Measurements from ENCODE around the gene LYL1.

LYL1 gene

DNA sequence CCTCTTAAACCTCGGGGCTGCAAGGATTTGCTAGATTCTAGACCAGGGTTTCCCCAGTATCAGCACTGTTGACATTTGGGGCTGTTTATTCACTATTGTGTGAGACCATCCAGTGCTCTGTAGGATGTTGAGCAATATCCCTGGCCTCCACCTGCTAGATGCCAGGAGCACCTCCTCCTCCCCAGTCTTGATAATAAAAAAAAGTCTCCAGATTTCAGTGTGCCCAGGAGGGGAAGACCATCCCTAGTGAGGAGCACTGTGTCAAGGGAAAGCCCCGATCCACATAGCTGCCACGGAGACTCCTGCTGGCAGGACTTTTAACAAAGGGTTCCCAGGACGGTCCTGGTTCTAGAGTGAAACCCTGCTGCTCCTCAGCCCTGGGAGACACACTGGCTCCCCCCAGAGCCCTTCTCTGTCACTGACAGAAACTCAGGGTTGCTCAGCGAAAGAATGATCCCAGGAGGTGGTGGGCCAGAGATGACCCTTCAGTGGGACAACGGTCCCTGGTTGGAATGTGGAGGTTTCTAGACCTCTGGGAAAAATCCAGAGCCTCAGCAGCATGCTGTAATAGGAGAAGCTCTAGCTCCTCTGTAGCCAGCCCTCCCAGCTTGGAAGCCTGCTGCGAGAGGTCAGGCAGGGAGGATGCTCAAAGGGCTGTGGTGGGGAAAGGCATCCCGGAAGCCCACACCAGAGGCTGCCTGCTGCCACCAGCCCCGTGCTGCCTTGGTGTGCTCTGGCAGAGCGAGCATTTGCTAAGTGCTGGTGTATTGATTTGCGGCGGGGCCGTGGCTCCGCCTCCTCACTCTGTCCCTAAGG, 20.3 kb downstream of the LYL1 start:
- peak; percentile 59 for TF ChIP-seq CTCF (IDR thresholded peaks at IDR 0.05; ENCODE audit: low read depth, low read length)
- Histone ChIP-seq H3K27me3 (no peaks in the 10 kb centered on the region), H3K9me3 (no peaks in the 10 kb centered on the region), H3K4me3 (ENCODE audit: low read depth, low read length) (no peak overlapping the region), H3K36me3 (no peaks in the 10 kb centered on the region), H3K4me1 (peaks cover 37% of the 10 kb centered on the region)
- DNase-seq: peak; percentile 80

DNA sequence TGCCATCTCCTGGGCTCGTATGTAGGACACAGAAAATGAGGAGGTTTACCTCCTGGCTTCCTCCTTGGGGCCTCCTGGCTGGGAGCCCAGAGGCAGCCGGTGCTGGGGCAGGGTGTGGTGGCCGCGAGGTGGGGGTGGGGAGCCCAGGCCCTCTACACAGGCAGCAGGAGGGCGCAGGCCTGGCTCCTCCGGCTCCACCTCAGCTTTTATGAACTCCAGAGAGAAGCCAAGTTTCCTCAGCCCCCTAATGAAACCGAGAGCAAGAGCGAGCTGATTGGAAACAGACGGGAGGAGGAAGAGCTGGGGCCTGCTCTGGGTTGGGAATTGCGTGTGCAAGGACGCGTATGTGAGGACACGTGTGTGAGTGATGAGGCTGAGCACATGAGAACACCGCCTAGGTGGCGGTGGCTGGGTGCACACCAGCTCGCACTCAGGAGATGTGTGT, 23.1 kb downstream of the LYL1 start:
- Histone ChIP-seq H3K9me3 (no peaks in the 10 kb centered on the region), H3K27me3 (no peaks in the 10 kb centered on the region), H3K36me3 (no peaks in the 10 kb centered on the region), H3K4me3 (ENCODE audit: low read depth, low read length) (no peak overlapping the region), H3K4me1 (peaks cover 49% of the 10 kb centered on the region)
- DNase-seq: peak; percentile 64
- no peak for TF ChIP-seq CTCF (IDR thresholded peaks at IDR 0.05; ENCODE audit: low read depth, low read length)

- TF ChIP-seq CTCF (IDR thresholded peaks at IDR 0.05; ENCODE audit: low read depth, low read length): no peak
- no peak overlapping the region for H3K4me3 ChIP-seq (ENCODE audit: low read depth, low read length)
- peaks cover 49% of the 10 kb centered on the region for H3K4me1 ChIP-seq
- no peaks in the 10 kb centered on the region for H3K27me3 ChIP-seq
- H3K36me3 ChIP-seq: no peaks in the 10 kb centered on the region
- no peaks in the 10 kb centered on the region for H3K9me3 ChIP-seq
- DNase-seq: peak; percentile 59
These were observed 23.6 kb downstream of the LYL1 start for GRCh38 chr19:13078897-13079541.

- peaks cover 3% of the 10 kb centered on the region; the same call in 1 of the 2 replicates for H3K36me3 ChIP-seq
- H3K4me1 ChIP-seq: peaks cover 49% of the 10 kb centered on the region
- no peak for TF ChIP-seq CTCF (IDR thresholded peaks at IDR 0.05; ENCODE audit: low read depth, low read length)
- H3K27me3 ChIP-seq: no peaks in the 10 kb centered on the region
- H3K4me3 ChIP-seq (ENCODE audit: low read depth, low read length): no peak overlapping the region
- no peaks in the 10 kb centered on the region for H3K9me3 ChIP-seq
- no peak for DNase-seq
These were observed 24.3 kb downstream of the LYL1 start for GRCh38 chr19:13078381-13078780.

GRCh38 chr19:13077240-13077639, 25.4 kb downstream of the LYL1 start:
- Histone ChIP-seq H3K4me3 (ENCODE audit: low read depth, low read length) (no peak overlapping the region), H3K36me3 (peaks cover 3% of the 10 kb centered on the region; the same call in 1 of the 2 replicates), H3K27me3 (no peaks in the 10 kb centered on the region), H3K4me1 (peaks cover 40% of the 10 kb centered on the region), H3K9me3 (no peaks in the 10 kb centered on the region)
- no peak for DNase-seq
- no peak for TF ChIP-seq CTCF (IDR thresholded peaks at IDR 0.05; ENCODE audit: low read depth, low read length)

DNA sequence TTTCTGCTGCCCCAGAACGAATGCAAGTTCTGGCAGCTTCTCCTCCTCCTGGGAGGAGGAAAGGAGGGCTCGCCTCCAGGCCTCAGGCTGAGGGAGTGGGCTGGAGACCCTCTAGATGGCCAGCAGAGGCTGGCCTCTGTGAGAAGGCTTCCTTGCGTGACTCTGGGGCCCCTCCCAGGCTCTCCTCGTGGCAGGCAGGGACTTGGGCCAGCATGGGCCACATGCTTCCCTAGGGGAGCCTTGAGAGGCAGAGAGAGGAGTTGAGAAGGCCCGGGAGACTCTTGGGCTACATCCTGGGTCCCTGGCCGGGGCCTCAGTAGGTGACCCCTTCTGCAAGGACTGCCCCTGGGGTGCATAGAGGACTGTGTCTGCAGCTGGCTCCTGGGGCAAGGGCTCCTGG, 25.9 kb downstream of the LYL1 start:
- peaks cover 36% of the 10 kb centered on the region for H3K4me1 ChIP-seq
- H3K36me3 ChIP-seq: peaks cover 3% of the 10 kb centered on the region; the same call in 1 of the 2 replicates
- H3K9me3 ChIP-seq: no peaks in the 10 kb centered on the region
- no peak for DNase-seq
- H3K27me3 ChIP-seq: no peaks in the 10 kb centered on the region
- no peak overlapping the region for H3K4me3 ChIP-seq (ENCODE audit: low read depth, low read length)
- no peak for TF ChIP-seq CTCF (IDR thresholded peaks at IDR 0.05; ENCODE audit: low read depth, low read length)

All from BE2C (cell line).